T-helper 22 cell (primary cell): ENCODE measurements around the gene CSF3R.

ENCODE experiments used
- DNase-seq: peaks from one replicate; pipeline ENCODE4 v3.0.0-alpha.2; 2020; ENCODE audit warnings: low read depth

The CSF3R gene

DNA sequence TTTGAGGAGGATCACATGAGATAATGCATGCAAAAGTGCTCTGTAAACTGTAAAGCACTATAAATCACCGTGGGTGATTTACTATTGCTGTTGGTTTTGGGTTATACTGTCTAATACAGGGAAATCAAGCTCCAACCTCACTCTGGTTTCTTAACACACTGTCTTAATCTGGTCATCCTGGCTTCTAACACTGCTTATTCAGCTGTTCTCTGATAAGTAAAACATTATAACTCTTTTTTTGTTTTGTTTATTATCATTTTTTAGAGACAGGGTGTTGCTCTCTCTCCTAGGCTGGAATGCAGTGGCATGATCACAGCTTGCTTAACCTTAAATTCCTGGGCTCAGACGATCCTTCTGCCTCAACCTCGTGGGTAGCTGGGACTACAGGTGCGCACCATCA is 63.1 kb downstream of the CSF3R start:
- DNase-seq: no peak

GRCh38 chr1:36419140-36419539 is 63.6 kb downstream of the CSF3R start:
- DNase-seq: no peak

DNA sequence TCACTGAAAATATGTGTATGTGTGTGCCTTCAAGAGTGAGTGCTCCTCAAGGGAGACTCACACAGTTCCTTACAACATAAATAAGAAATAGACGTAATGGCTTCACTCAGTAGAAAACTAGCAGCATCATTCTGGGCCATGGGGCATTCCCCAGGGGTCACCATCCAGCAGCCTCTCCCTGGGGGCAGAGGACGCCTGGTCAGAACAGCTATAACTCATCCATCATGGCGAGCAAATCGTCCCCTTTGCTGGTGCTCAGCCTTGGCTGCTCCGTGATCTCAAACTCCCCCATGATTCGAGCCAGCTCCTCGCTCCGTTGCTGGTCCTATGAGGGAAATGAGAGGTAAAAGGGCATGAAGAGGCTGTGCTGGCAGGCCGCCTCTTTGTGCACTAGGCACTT is 64.8 kb downstream of the CSF3R start:
- no peak for DNase-seq
